HUES48 (cell line): ENCODE measurements around the gene BACH2.
"Not testable (repeated sequence)": the region's sequence is repeated elsewhere in the genome, so short reads cannot be mapped to it uniquely, and the experiment has no call there.

Experiments
- H3K27ac ChIP-seq: one replicate; pipeline ENCODE4 v1.7.0; 2013; ENCODE audit warnings: low read depth, low read length, inconsistent platforms
- H3K27me3 ChIP-seq: 2 replicates; pipeline ENCODE4 v1.6.1; 2013; ENCODE audit warnings: mild to moderate bottlenecking, low read length; ENCODE audit not compliant: control insufficient read depth, insufficient read depth
- H3K36me3 ChIP-seq: 2 replicates; pipeline ENCODE4 v1.6.1; 2013; ENCODE audit warnings: low read length; ENCODE audit not compliant: control insufficient read depth, insufficient read depth
- H3K4me1 ChIP-seq: 2 replicates; pipeline ENCODE4 v1.6.1; 2013; ENCODE audit warnings: mild to moderate bottlenecking, low read length; ENCODE audit not compliant: control insufficient read depth, insufficient read depth
- H3K4me3 ChIP-seq: 2 replicates; pipeline ENCODE4 v1.5.1; 2013; ENCODE audit warnings: mild to moderate bottlenecking, low read depth, low read length
- H3K9ac ChIP-seq: 2 replicates; pipeline ENCODE4 v1.6.1; 2013; ENCODE audit warnings: mild to moderate bottlenecking, low read depth, low read length, moderate library complexity
- H3K9me3 ChIP-seq: 2 replicates; pipeline ENCODE4 v1.6.1; 2013; ENCODE audit warnings: low read length; ENCODE audit not compliant: control insufficient read depth, insufficient read depth

BACH2 gene

GRCh38 chr6:90131614-90132423 lies 164.8 kb downstream of the BACH2 start:
- no peaks in the 10 kb centered on the region for H3K4me1 ChIP-seq

GRCh38 chr6:90131125-90131524 lies 165.5 kb downstream of the BACH2 start:
- no peak overlapping the region for H3K9ac ChIP-seq
- no peak overlapping the region for H3K27ac ChIP-seq
- H3K9me3 ChIP-seq: no peaks in the 10 kb centered on the region
- no peaks in the 10 kb centered on the region for H3K36me3 ChIP-seq
- no peaks in the 10 kb centered on the region for H3K4me1 ChIP-seq
- no peaks in the 10 kb centered on the region for H3K27me3 ChIP-seq
- H3K4me3 ChIP-seq: no peak overlapping the region

More at GRCh38 chr6:90131614-90132423, 164.8 kb downstream of the BACH2 start:
- Histone ChIP-seq H3K9me3 (no peaks in the 10 kb centered on the region), H3K27me3 (no peaks in the 10 kb centered on the region), H3K9ac (no peak overlapping the region), H3K27ac (no peak overlapping the region), H3K36me3 (no peaks in the 10 kb centered on the region), H3K4me3 (no peak overlapping the region)

- not testable (repeated sequence) for H3K9me3 ChIP-seq, H3K9ac ChIP-seq, H3K27me3 ChIP-seq, H3K4me3 ChIP-seq, H3K27ac ChIP-seq, H3K4me1 ChIP-seq, H3K36me3 ChIP-seq
Measured at GRCh38 chr6:90128687-90129086, 168.0 kb downstream of the BACH2 start.

GRCh38 chr6:90127595-90127994 lies 169.0 kb downstream of the BACH2 start:
- no peaks in the 10 kb centered on the region for H3K9me3 ChIP-seq
- no peaks in the 10 kb centered on the region for H3K27me3 ChIP-seq
- no peak overlapping the region for H3K4me3 ChIP-seq
- no peak overlapping the region for H3K9ac ChIP-seq
- H3K27ac ChIP-seq: no peak overlapping the region
- H3K4me1 ChIP-seq: no peaks in the 10 kb centered on the region
- H3K36me3 ChIP-seq: no peaks in the 10 kb centered on the region

- Histone ChIP-seq H3K9ac (no peak overlapping the region), H3K4me3 (no peak overlapping the region), H3K9me3 (no peaks in the 10 kb centered on the region), H3K27me3 (no peaks in the 10 kb centered on the region), H3K36me3 (no peaks in the 10 kb centered on the region), H3K27ac (no peak overlapping the region), H3K4me1 (no peaks in the 10 kb centered on the region)
Measured at GRCh38 chr6:90126839-90127238, 169.8 kb downstream of the BACH2 start.

- Histone ChIP-seq H3K27ac (no peak overlapping the region), H3K9ac (no peak overlapping the region), H3K9me3 (no peaks in the 10 kb centered on the region), H3K4me1 (no peaks in the 10 kb centered on the region), H3K27me3 (no peaks in the 10 kb centered on the region), H3K36me3 (no peaks in the 10 kb centered on the region), H3K4me3 (no peak overlapping the region)
Measured at GRCh38 chr6:90126181-90126580, 170.5 kb downstream of the BACH2 start.

GRCh38 chr6:90124874-90125510 lies 171.7 kb downstream of the BACH2 start:
- H3K27me3 ChIP-seq: no peaks in the 10 kb centered on the region
- no peaks in the 10 kb centered on the region for H3K36me3 ChIP-seq
- H3K27ac ChIP-seq: no peak overlapping the region
- H3K9ac ChIP-seq: no peak overlapping the region
- no peak overlapping the region for H3K4me3 ChIP-seq
- H3K4me1 ChIP-seq: no peaks in the 10 kb centered on the region
- H3K9me3 ChIP-seq: no peaks in the 10 kb centered on the region

- no peak overlapping the region for H3K4me3 ChIP-seq
- H3K27ac ChIP-seq: no peak overlapping the region
- no peaks in the 10 kb centered on the region for H3K4me1 ChIP-seq
- no peaks in the 10 kb centered on the region for H3K9me3 ChIP-seq
- H3K27me3 ChIP-seq: no peaks in the 10 kb centered on the region
- H3K9ac ChIP-seq: no peak overlapping the region
- no peaks in the 10 kb centered on the region for H3K36me3 ChIP-seq
Measured at GRCh38 chr6:90123831-90124230, 172.8 kb downstream of the BACH2 start.

GRCh38 chr6:90121982-90122381 lies 174.7 kb downstream of the BACH2 start:
- no peak overlapping the region for H3K9ac ChIP-seq
- no peak overlapping the region for H3K27ac ChIP-seq
- H3K27me3 ChIP-seq: no peaks in the 10 kb centered on the region
- no peaks in the 10 kb centered on the region for H3K36me3 ChIP-seq
- no peak overlapping the region for H3K4me3 ChIP-seq
- H3K9me3 ChIP-seq: no peaks in the 10 kb centered on the region
- no peaks in the 10 kb centered on the region for H3K4me1 ChIP-seq

GRCh38 chr6:90120327-90120726 lies 176.3 kb downstream of the BACH2 start:
- no peaks in the 10 kb centered on the region for H3K36me3 ChIP-seq
- H3K9me3 ChIP-seq: no peaks in the 10 kb centered on the region
- H3K27ac ChIP-seq: no peak overlapping the region
- no peaks in the 10 kb centered on the region for H3K27me3 ChIP-seq
- no peak overlapping the region for H3K4me3 ChIP-seq
- H3K9ac ChIP-seq: no peak overlapping the region
- no peaks in the 10 kb centered on the region for H3K4me1 ChIP-seq

GRCh38 chr6:90119618-90120017 lies 177.0 kb downstream of the BACH2 start:
- H3K27me3 ChIP-seq: no peaks in the 10 kb centered on the region
- no peak overlapping the region for H3K9ac ChIP-seq
- H3K4me1 ChIP-seq: no peaks in the 10 kb centered on the region

More at GRCh38 chr6:90119618-90120017, 177.0 kb downstream of the BACH2 start:
- Histone ChIP-seq H3K36me3 (no peaks in the 10 kb centered on the region), H3K4me3 (no peak overlapping the region), H3K9me3 (no peaks in the 10 kb centered on the region), H3K27ac (no peak overlapping the region)
